Mesothelial cell of epicardium (in vitro differentiated cells): ENCODE results near the gene MPP7. TPM values are rescaled to one million over a fixed set of nuclear protein-coding genes. Genes with fewer than 3 reads are reported as not detected.

Experiments used
- DNase-seq, 2 experiments: peaks; one replicate each; pipeline ENCODE4 v3.0.0; 2021; ENCODE audit warnings: low spot score in 2 of 2; ENCODE audit not compliant: unreplicated experiment in 2 of 2
- H3K27ac Mint-ChIP-seq: 2 replicates; pipeline ENCODE4 v1.8.0; 2021; ENCODE audit warnings: mixed read lengths
- H3K27me3 Mint-ChIP-seq: 2 replicates; pipeline ENCODE4 v1.8.0; 2021; ENCODE audit warnings: low read depth, mixed read lengths
- H3K36me3 Mint-ChIP-seq: 2 replicates; pipeline ENCODE4 v1.8.0; 2021; ENCODE audit warnings: mixed read lengths
- H3K4me1 Mint-ChIP-seq: 2 replicates; pipeline ENCODE4 v1.8.0; 2021; ENCODE audit warnings: mixed read lengths
- H3K4me3 Mint-ChIP-seq: 2 replicates; pipeline ENCODE4 v1.8.0; 2021; ENCODE audit warnings: mild to moderate bottlenecking, moderate library complexity, mixed read lengths
- H3K9me3 Mint-ChIP-seq: 2 replicates; pipeline ENCODE4 v1.8.0; 2021; ENCODE audit warnings: mixed read lengths
- CTCF ChIP-seq: fragments of 200-600 bp; sonication (generic); IDR thresholded peaks from one replicate; pipeline ENCODE4 v1.5.0; 2021; ENCODE audit warnings: antibody characterized with exemption; ENCODE audit not compliant: unreplicated experiment
- microRNA-seq: library from miRNA; unstranded; fragments of <30 nt; microRNA quantifications from one replicate; pipeline ENCODE4 v1.2.0, GENCODE V29; 2021; ENCODE audit warnings: inconsistent platforms, mixed read lengths
- total RNA-seq: library from RNA; stranded (reverse); gene quantifications from 3 replicates; pipeline ENCODE4 v1.2.1, GENCODE V29; 2021

MPP7 gene
- total RNA-seq, 1 donor from 2014 or later = 10.6 TPM

GRCh38 chr10:28253169-28253785, 49.6 kb downstream of the MPP7 start:
- peaks cover 9% of the 10 kb centered on the region for H3K4me1 Mint-ChIP-seq
- H3K27ac Mint-ChIP-seq = no peak overlapping the region
- TF ChIP-seq CTCF = no peak

More at GRCh38 chr10:28253169-28253785, 49.6 kb downstream of the MPP7 start:
- Mint-ChIP-seq H3K36me3 (no peaks in the 10 kb centered on the region), H3K4me3 (no peak overlapping the region), H3K27me3 (no peaks in the 10 kb centered on the region), H3K9me3 (no peaks in the 10 kb centered on the region)
- no peak for DNase-seq

Small RNAs within 50 kb of the gene (microRNA-seq; reads per million reads assigned to microRNA genes)
- not detected for gene MIR8086

Other genes with a start within 250 kb of the MPP7 start
- gene WAC, start 230.1 kb upstream of the MPP7 start, total RNA-seq = 133 to 141 TPM (median 139 TPM) in 3 replicates